ENCODE results near the gene RAP2B.
A peak's percentile ranks its signal among the peaks of the same experiment; 100 is the strongest.
"Not testable (repeated sequence)": the region's sequence is repeated elsewhere in the genome, so short reads cannot be mapped to it uniquely, and the experiment has no call there.

Gene RAP2B

GRCh38 chr3:153176197-153176596 lies 14.2 kb downstream of the RAP2B start:
- H3K4me3 ChIP-seq (ENCODE audit: low read depth, low read length) = no peak overlapping the region
- TF ChIP-seq POLR2A (IDR thresholded peaks at IDR 0.05; ENCODE audit: extremely low read depth, insufficient read length) (no peak), CTCF (IDR thresholded peaks at IDR 0.05; ENCODE audit: low read depth, low read length) (no peak), MAX (IDR thresholded peaks at IDR 0.05; ENCODE audit: low read depth, low read length) (no peak), MYC (IDR thresholded peaks at IDR 0.05; ENCODE audit: low read depth, low read length) (no peak)
- DNase-seq (ENCODE audit: low read depth) = no peak

- DNase-seq (ENCODE audit: low read depth) = peak; percentile 66
- H3K4me3 ChIP-seq (ENCODE audit: low read depth, low read length) = no peak overlapping the region
- TF ChIP-seq CTCF (IDR thresholded peaks at IDR 0.05; ENCODE audit: low read depth, low read length) (no peak), MAX (IDR thresholded peaks at IDR 0.05; ENCODE audit: low read depth, low read length) (no peak), MYC (IDR thresholded peaks at IDR 0.05; ENCODE audit: low read depth, low read length) (no peak), POLR2A (IDR thresholded peaks at IDR 0.05; ENCODE audit: extremely low read depth, insufficient read length) (no peak)
These were observed 18.9 kb downstream of the RAP2B start for GRCh38 chr3:153180860-153181372.

- TF ChIP-seq MYC (IDR thresholded peaks at IDR 0.05; ENCODE audit: low read depth, low read length) (no peak), POLR2A (IDR thresholded peaks at IDR 0.05; ENCODE audit: extremely low read depth, insufficient read length) (no peak), CTCF (IDR thresholded peaks at IDR 0.05; ENCODE audit: low read depth, low read length) (no peak), MAX (IDR thresholded peaks at IDR 0.05; ENCODE audit: low read depth, low read length) (no peak)
- no peak for DNase-seq (ENCODE audit: low read depth)
- no peak overlapping the region for H3K4me3 ChIP-seq (ENCODE audit: low read depth, low read length)
These were observed 20.7 kb downstream of the RAP2B start for GRCh38 chr3:153182501-153183293.

GRCh38 chr3:153190923-153191322 lies 28.9 kb downstream of the RAP2B start:
- DNase-seq (ENCODE audit: low read depth) = no peak
- no peak for TF ChIP-seq CTCF (IDR thresholded peaks at IDR 0.05; ENCODE audit: low read depth, low read length)
- no peak for TF ChIP-seq MYC (IDR thresholded peaks at IDR 0.05; ENCODE audit: low read depth, low read length)
- TF ChIP-seq POLR2A (IDR thresholded peaks at IDR 0.05; ENCODE audit: extremely low read depth, insufficient read length) = no peak
- no peak for TF ChIP-seq MAX (IDR thresholded peaks at IDR 0.05; ENCODE audit: low read depth, low read length)
- H3K4me3 ChIP-seq (ENCODE audit: low read depth, low read length) = no peak overlapping the region

GRCh38 chr3:153192327-153192726 lies 30.3 kb downstream of the RAP2B start:
- no peak for DNase-seq (ENCODE audit: low read depth)
- H3K4me3 ChIP-seq (ENCODE audit: low read depth, low read length) = no peak overlapping the region
- TF ChIP-seq POLR2A (IDR thresholded peaks at IDR 0.05; ENCODE audit: extremely low read depth, insufficient read length) (no peak), MYC (IDR thresholded peaks at IDR 0.05; ENCODE audit: low read depth, low read length) (no peak), MAX (IDR thresholded peaks at IDR 0.05; ENCODE audit: low read depth, low read length) (no peak), CTCF (IDR thresholded peaks at IDR 0.05; ENCODE audit: low read depth, low read length) (no peak)

- H3K4me3 ChIP-seq (ENCODE audit: low read depth, low read length) = not testable (repeated sequence)
- DNase-seq (ENCODE audit: low read depth) = peak; percentile 74
These were observed 31.9 kb downstream of the RAP2B start for GRCh38 chr3:153193786-153194476.
